Astrocyte (in vitro differentiated cells and primary cell): ENCODE measurements around the gene CNTLN. TPM values are rescaled to one million over a fixed set of nuclear protein-coding genes. Genes with fewer than 3 reads are reported as not detected.

Source experiments
- DNase-seq: peaks from one replicate; pipeline ENCODE4 v3.0.0-alpha.2; 2010; ENCODE audit warnings: low read depth
- FAIRE-seq: peaks from 2 replicates; lab custom pipeline; 2011; peaks lifted over from hg19 to GRCh38; lab: Jason Lieb, UNC
- H2AFZ ChIP-seq: 2 replicates; pipeline ENCODE4 v1.6.0; 2012; ENCODE audit warnings: low read depth, low read length, inconsistent platforms
- H3K27ac ChIP-seq: 2 replicates; pipeline ENCODE4 v1.5.1; 2011; ENCODE audit warnings: low read depth, low read length, inconsistent platforms
- H3K27me3 ChIP-seq: 2 replicates; pipeline ENCODE4 v1.6.0; 2011; ENCODE audit warnings: low read length, inconsistent platforms; ENCODE audit not compliant: insufficient read depth
- H3K36me3 ChIP-seq: 2 replicates; pipeline ENCODE4 v1.5.1; 2011; ENCODE audit warnings: low read length, inconsistent platforms; ENCODE audit not compliant: insufficient read depth
- H3K4me1 ChIP-seq: 2 replicates; pipeline ENCODE4 v1.5.1; 2011; ENCODE audit warnings: low read length, inconsistent platforms; ENCODE audit not compliant: insufficient read depth
- H3K4me2 ChIP-seq: 2 replicates; pipeline ENCODE4 v1.6.0; 2012; ENCODE audit warnings: low read length, inconsistent platforms
- H3K4me3 ChIP-seq: 2 replicates; pipeline ENCODE4 v1.5.1; 2011; ENCODE audit warnings: low read depth, mild to moderate bottlenecking, low read length, inconsistent platforms; ENCODE audit not compliant: insufficient read depth
- H3K79me2 ChIP-seq: 2 replicates; pipeline ENCODE4 v1.6.0; 2012; ENCODE audit warnings: mild to moderate bottlenecking, low read length, inconsistent platforms; ENCODE audit not compliant: insufficient read depth
- H3K9ac ChIP-seq: 2 replicates; pipeline ENCODE4 v1.6.0; 2012; ENCODE audit warnings: mild to moderate bottlenecking, low read length, inconsistent platforms
- H3K9me3 ChIP-seq: 2 replicates; pipeline ENCODE4 v1.5.1; 2012; ENCODE audit warnings: low read depth, mild to moderate bottlenecking, low read length, inconsistent platforms; ENCODE audit not compliant: insufficient read depth
- H4K20me1 ChIP-seq: 2 replicates; pipeline ENCODE4 v1.6.0; 2012; ENCODE audit warnings: low read length, inconsistent platforms; ENCODE audit not compliant: insufficient read depth
- H3K27ac Mint-ChIP-seq: one replicate; pipeline ENCODE4 v1.8.0; 2021; ENCODE audit warnings: mild to moderate bottlenecking, mixed read lengths; ENCODE audit not compliant: unreplicated experiment
- H3K27me3 Mint-ChIP-seq: one replicate; pipeline ENCODE4 v1.8.0; 2021; ENCODE audit warnings: low read depth, mixed read lengths; ENCODE audit not compliant: unreplicated experiment
- H3K36me3 Mint-ChIP-seq: one replicate; pipeline ENCODE4 v1.8.0; 2021; ENCODE audit warnings: low read depth, mixed read lengths; ENCODE audit not compliant: unreplicated experiment
- H3K4me1 Mint-ChIP-seq: one replicate; pipeline ENCODE4 v1.8.0; 2021; ENCODE audit warnings: low read depth, mixed read lengths; ENCODE audit not compliant: unreplicated experiment
- H3K4me3 Mint-ChIP-seq: one replicate; pipeline ENCODE4 v1.8.0; 2021; ENCODE audit warnings: mild to moderate bottlenecking, moderate library complexity, mixed read lengths; ENCODE audit not compliant: unreplicated experiment
- H3K9me3 Mint-ChIP-seq: one replicate; pipeline ENCODE4 v1.8.0; 2021; ENCODE audit warnings: mild to moderate bottlenecking, mixed read lengths; ENCODE audit not compliant: unreplicated experiment
- CTCF ChIP-seq: IDR thresholded peaks from 2 replicates; pipeline ENCODE4 v1.5.1; 2011; ENCODE audit warnings: low read depth, mild to moderate bottlenecking, inconsistent platforms, low read length, moderate library complexity; ENCODE audit not compliant: insufficient read depth
- EZH2 ChIP-seq: IDR thresholded peaks from 2 replicates; pipeline ENCODE4 v1.6.1; 2012; ENCODE audit warnings: mild to moderate bottlenecking, low read length, inconsistent platforms; ENCODE audit not compliant: insufficient read depth
- total RNA-seq: library from RNA; stranded (reverse); gene quantifications from 2 replicates; pipeline ENCODE4 v1.2.1, GENCODE V29; 2021

CNTLN gene
- total RNA-seq, 1 donor from 2014 or later = 4.4 TPM

GRCh38 chr9:17322882-17323864, 188.3 kb downstream of the CNTLN start:
- TF ChIP-seq CTCF (no peak), EZH2 (no peak)
- H3K9me3 Mint-ChIP-seq = no peaks in the 10 kb centered on the region
- H3K36me3 ChIP-seq = no peaks in the 10 kb centered on the region
- H4K20me1 ChIP-seq = no peaks in the 10 kb centered on the region
- DNase-seq (no peak), FAIRE-seq (no peak)
- no peak overlapping the region for H3K27ac Mint-ChIP-seq
- no peaks in the 10 kb centered on the region for H3K27me3 ChIP-seq
- H3K4me3 Mint-ChIP-seq = no peak overlapping the region
- H3K27me3 Mint-ChIP-seq = no peaks in the 10 kb centered on the region
- no peaks in the 10 kb centered on the region for H3K4me1 Mint-ChIP-seq
- H3K4me1 ChIP-seq = no peaks in the 10 kb centered on the region
- no peaks in the 10 kb centered on the region for H3K36me3 Mint-ChIP-seq
- H2AFZ ChIP-seq = no peak overlapping the region
- H3K4me3 ChIP-seq = no peak overlapping the region
- no peaks in the 10 kb centered on the region for H3K79me2 ChIP-seq
- H3K9ac ChIP-seq = no peak overlapping the region
- H3K9me3 ChIP-seq = no peaks in the 10 kb centered on the region
- H3K27ac ChIP-seq = no peak overlapping the region
- H3K4me2 ChIP-seq = no peak overlapping the region

DNA sequence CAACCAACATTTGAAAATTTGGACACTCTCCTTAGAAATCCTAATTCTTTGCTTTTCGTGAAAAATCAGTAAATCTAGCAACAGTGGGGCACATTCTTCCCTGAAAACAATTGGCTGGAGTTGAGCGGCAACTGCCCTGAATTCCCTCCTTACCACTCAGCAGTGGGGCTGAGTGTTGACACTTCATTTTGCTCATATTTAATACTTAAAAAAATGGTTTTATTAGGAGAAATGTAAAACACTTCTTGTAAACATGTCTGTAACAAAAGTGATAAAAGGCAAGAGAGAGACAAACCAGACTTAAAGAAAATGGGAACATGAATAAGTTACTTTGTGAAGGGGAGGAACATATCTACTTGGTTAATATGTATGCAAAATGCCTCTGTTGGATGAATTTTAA, 193.5 kb downstream of the CNTLN start:
- Histone ChIP-seq H3K4me1 (no peaks in the 10 kb centered on the region), H3K36me3 (peaks cover 2% of the 10 kb centered on the region), H4K20me1 (no peaks in the 10 kb centered on the region), H3K4me2 (no peak overlapping the region), H3K9ac (no peak overlapping the region), H3K9me3 (no peaks in the 10 kb centered on the region), H3K4me3 (no peak overlapping the region), H3K27me3 (no peaks in the 10 kb centered on the region), H3K27ac (no peak overlapping the region), H3K79me2 (no peaks in the 10 kb centered on the region), H2AFZ (no peak overlapping the region)
- H3K4me3 Mint-ChIP-seq = no peak overlapping the region
- DNase-seq = no peak
- H3K36me3 Mint-ChIP-seq = no peaks in the 10 kb centered on the region
- no peaks in the 10 kb centered on the region for H3K4me1 Mint-ChIP-seq
- no peak overlapping the region for H3K27ac Mint-ChIP-seq
- no peaks in the 10 kb centered on the region for H3K9me3 Mint-ChIP-seq
- TF ChIP-seq EZH2 = no peak
- no peak for TF ChIP-seq CTCF
- FAIRE-seq = no peak
- H3K27me3 Mint-ChIP-seq = no peaks in the 10 kb centered on the region

DNA sequence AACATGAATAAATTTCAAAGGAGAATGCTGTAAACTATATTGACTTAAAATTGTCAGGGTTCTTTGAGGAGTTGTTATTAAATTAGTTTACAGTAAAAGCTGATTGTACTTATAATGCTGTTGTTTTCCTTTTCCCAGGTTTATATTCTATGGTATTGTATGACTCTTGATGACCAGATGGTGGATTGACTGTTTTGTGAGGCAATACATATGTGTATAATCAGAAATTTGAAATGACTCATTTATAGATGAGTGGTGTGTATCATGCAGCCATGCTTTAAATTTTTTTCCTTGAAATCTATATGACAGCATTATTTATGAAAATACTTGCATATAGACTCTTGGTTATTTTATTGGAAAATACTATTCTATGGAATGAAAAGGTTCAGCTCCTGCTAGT, 195.3 kb downstream of the CNTLN start:
- no peaks in the 10 kb centered on the region for H3K4me1 Mint-ChIP-seq
- Histone ChIP-seq H3K9me3 (no peaks in the 10 kb centered on the region), H3K27ac (no peak overlapping the region), H2AFZ (no peak overlapping the region), H3K27me3 (no peaks in the 10 kb centered on the region), H3K79me2 (no peaks in the 10 kb centered on the region), H3K4me2 (no peak overlapping the region), H3K36me3 (peaks cover 2% of the 10 kb centered on the region), H4K20me1 (no peaks in the 10 kb centered on the region), H3K4me1 (no peaks in the 10 kb centered on the region), H3K4me3 (no peak overlapping the region), H3K9ac (no peak overlapping the region)
- no peak overlapping the region for H3K27ac Mint-ChIP-seq
- FAIRE-seq (no peak), DNase-seq (no peak)
- H3K27me3 Mint-ChIP-seq = no peaks in the 10 kb centered on the region
- TF ChIP-seq CTCF (no peak), EZH2 (no peak)
- no peaks in the 10 kb centered on the region for H3K36me3 Mint-ChIP-seq
- no peaks in the 10 kb centered on the region for H3K9me3 Mint-ChIP-seq
- no peak overlapping the region for H3K4me3 Mint-ChIP-seq
